GM19467 (cell line): ENCODE measurements around the gene AFMID.
"Not testable (repeated sequence)": the region's sequence is repeated elsewhere in the genome, so short reads cannot be mapped to it uniquely, and the experiment has no call there.

Source experiments
- ATAC-seq: cut with Tn5 transposase; IDR thresholded peaks from one replicate; pipeline ENCODE4 v1.9.1; 2021; ENCODE audit warnings: mild to moderate bottlenecking, moderate library complexity; ENCODE audit not compliant: unreplicated experiment

Gene AFMID

DNA sequence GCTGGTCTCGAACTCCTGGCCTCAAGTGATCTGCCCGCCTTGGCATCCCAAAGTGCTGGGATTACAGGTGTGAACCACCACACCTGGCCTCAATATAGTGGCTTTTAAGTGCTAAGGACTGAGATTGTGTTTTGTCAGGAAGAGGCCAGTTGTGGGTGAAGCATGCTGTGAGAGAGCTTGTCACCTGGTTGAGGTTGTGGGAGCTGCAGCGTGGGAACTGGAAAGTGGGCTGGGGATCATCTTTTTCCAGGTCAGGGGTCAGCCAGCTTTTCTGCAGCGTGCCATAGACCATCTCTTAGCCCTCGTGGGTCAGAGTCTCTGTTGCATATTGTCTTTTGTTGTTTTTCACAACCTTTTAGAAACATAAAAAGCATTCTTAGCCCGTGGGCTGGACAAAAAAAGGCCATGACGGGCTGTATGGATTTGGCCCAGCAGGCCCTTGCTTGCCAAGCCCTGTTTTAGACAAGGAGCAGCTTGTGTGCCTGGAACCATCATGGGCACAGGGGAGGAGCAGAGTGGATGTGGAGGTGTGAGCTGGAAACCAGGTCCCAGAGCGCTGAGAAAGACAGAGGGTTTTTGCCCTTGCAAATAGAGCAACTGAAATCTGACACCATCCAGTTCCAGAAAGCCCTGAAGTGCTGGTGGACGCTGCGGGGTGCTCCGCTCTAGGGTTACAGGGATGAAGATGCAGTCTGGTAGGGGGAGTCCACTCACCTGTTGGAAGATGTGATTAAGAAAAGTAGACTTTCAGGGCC lies 32.4 kb downstream of the AFMID start:
- ATAC-seq, result no peak

DNA sequence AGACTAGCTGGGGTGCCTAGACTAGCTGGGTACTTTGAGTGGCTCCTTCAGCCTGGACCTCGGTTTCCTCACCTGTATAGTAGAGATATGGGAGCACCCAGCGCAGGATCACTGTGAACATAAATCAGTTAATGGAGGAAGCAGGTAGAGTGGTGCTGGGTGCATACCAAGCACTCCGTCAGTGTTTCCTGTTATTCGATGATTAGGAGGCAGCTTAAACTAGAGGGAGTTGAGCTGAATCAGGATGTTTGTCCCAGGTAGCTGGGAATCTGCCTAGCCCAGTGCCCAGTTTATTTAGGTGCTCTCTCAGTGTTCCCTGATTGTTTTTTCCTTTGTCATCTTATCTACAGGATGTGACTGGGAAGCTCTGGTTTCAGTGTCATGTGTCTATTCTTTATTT lies 35.9 kb downstream of the AFMID start:
- ATAC-seq, result no peak

DNA sequence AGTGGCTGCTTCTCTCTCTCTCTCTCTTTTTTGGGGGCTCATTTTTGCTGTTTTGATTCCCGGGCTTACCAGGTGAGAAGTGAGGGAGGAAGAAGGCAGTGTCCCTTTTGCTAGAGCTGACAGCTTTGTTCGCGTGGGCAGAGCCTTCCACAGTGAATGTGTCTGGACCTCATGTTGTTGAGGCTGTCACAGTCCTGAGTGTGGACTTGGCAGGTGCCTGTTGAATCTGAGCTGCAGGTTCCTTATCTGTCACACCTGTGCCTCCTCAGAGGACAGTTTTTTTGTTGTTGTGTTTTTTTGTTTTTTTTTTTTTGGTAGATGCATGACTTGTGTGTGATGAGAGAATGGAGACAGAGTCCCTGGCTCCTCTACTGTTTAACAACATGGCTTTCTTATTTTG lies 36.6 kb downstream of the AFMID start:
- no peak for ATAC-seq

- ATAC-seq, result no peak
Observed at GRCh38 chr17:78224231-78225087, 37.3 kb downstream of the AFMID start.

DNA sequence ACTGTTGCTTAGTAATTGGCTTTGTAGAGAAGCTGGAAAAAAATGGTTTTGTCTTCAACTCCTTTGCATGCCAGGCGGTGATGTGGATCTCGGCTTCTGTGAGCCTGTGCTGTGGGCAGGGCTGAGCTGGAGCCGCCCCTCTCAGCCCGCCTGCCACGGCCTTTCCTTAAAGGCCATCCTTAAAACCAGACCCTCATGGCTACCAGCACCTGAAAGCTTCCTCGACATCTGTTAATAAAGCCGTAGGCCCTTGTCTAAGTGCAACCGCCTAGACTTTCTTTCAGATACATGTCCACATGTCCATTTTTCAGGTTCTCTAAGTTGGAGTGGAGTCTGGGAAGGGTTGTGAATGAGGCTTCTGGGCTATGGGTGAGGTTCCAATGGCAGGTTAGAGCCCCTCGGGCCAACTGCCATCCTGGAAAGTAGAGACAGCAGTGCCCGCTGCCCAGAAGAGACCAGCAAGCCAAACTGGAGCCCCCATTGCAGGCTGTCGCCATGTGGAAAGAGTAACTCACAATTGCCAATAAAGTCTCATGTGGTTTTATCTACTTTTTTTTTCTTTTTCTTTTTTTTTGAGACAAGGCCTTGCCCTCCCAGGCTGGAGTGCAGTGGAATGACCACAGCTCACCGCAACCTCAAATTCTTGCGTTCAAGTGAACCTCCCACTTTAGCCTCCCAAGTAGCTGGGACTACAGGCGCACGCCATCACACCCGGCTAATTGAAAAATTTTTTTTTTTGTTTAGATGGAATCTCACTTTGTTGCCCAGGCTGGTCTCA lies 38.1 kb downstream of the AFMID start:
- no peak for ATAC-seq

- ATAC-seq, result no peak
Observed at GRCh38 chr17:78226055-78226758, 39.0 kb downstream of the AFMID start.

DNA sequence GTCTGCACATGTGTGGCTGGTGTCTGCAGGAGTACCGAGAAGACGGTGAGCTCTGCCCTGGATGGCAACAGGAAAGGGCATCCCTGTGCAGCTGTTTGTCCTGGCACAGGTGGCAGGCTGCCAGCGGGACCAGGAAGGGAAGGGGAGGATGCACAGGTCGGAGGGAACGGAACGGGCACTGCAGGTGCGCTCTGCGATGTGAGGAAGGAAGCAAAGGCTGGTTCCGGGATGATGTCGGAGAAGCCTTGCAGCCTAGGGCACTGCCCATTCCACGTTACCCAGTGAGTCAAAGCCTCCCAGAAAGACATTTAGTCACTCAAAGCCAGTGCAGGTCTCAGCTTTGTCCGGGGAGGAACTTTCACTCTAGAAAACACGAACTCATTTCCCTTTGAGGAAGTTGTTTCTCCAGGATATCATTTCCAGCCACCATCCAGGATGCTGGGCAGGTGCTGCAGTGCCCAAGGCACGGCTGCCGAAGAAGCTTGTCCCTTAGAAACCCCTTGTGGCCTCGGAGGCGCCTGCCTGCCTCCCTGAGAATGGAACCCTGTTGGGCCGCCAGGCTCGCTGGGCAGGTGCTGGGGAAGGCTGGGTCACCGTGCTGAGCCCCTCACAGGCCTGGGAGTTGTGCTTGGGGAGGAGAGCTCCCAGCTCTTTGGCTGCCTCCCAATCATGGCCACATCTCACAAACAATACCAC lies 39.7 kb downstream of the AFMID start:
- no peak for ATAC-seq

DNA sequence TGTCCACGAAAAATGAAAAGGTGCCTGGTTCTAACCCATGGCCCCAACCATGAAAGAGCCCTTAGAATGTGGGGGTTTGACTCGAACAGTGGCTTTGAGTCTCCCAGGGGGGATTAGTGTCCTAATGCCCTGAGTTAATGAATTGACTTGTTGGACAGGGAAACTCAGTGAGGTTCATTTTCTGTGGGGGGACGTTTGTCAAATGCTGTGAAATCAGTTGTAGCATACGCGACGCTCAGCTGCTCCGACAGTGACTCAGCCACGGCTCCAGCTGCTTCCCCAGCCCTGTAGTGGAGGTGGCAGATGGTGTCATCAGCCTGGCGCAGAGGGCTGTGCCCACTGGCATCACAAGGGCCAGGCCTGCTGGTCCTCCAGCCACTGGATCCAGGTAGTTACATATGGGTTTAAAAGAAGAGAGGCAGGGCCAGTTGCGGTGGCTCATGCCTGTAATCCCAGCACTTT lies 40.3 kb downstream of the AFMID start:
- ATAC-seq, result no peak

DNA sequence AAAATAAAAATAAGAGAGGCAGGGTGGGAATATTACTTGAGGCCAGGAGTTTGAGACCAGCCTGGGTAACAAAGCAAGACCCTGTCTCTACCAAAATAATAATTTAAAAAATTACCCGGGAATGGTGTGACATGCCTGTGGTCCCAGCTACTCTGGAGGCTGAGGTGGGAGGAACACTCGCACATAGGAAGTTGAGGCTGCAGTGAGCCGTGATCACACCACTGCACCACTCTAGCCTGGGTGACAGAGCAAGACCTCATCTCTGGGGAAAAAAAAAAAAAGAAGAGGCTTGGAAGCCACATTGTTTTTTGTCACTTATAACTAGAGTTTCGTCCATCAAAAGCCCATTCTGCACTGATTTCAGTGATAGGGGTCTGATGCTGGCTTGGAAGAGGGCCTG lies 41.0 kb downstream of the AFMID start:
- ATAC-seq, result no peak

- ATAC-seq, result no peak
Observed at GRCh38 chr17:78230252-78230962, 43.2 kb downstream of the AFMID start.

GRCh38 chr17:78230996-78231935 lies 44.1 kb downstream of the AFMID start, which contains the start of gene TMEM235:
TMEM235 (plus strand) TSS chr17:78231631; CDS start chr17:78232024, 393 bp downstream.
- no peak for ATAC-seq

GRCh38 chr17:78231991-78232858 lies 45.1 kb downstream of the AFMID start:
- ATAC-seq, result no peak

GRCh38 chr17:78232859-78233173 lies 45.7 kb downstream of the AFMID start:
- ATAC-seq, result no peak

GRCh38 chr17:78233678-78234077 lies 46.5 kb downstream of the AFMID start:
- no peak for ATAC-seq

DNA sequence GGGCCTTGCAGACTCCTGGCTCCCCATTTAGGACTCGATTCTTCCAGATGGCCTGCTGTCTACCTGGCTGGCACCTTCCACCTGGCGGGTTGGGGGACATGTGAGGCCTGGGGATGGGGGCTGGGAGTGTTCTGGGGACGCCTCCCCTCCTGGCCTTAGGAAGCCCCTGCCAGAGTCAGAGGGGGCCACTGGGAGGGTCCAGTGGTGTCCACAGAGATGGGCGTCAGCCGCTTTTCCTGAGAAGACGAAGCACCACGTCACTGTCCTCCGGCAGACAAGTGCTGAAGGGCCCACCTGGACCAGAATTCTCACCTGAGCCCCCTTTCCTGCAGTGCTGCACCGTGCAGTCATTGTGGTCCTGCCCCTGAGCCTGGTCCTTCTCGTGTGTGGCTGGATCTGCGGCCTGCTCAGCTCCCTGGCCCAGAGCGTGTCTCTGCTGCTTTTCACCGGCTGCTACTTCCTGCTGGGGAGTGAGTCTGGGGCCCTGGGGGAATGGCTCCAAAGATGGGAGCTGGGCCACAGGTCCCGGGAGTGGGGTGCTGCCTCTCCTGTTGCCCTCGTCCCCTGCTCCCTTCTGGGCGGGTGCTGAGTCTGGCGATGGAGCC lies 47.2 kb downstream of the AFMID start:
- no peak for ATAC-seq

DNA sequence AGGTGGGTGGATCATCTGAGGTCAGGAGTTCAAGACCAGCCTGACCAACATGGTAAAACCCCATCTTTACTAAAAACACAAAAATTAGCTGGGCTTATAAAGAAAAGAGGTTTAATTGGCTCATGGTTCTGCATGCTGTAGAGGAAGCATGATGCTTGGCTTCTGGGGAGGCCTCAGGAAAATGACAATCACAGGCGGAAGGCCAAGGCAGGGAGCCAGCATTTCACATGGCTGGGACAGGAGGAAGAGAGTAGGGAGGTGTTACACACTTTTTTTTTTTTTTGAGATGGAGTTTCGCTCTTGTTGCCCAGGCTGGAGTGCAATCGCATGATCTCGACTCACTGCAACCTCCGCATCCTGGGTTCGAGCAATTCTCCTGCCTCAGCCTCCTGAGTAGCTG lies 47.9 kb downstream of the AFMID start:
- not testable (repeated sequence) for ATAC-seq

DNA sequence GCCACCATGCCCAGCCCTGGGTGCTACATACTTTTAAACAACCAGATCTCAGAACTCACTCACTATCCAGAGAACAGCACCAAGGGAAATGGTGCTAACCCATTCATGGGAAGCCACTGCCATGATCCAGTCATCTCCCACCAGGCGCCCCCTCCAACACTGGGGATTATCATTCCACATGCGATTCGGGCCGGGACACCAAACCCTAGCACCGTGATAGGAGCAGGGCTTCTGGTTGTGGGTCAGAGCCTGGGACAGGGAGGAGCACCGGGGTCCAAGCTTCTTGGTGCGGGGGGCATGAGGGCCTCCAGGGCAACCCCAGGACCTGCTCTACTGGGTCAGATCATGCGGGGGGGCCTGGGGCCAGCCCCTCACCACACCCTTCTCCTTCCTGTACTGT lies 48.7 kb downstream of the AFMID start:
- ATAC-seq, result no peak
